GM19438 (cell line): Measurements from ENCODE around the gene MRPS33.
"Not testable (repeated sequence)": the region's sequence is repeated elsewhere in the genome, so short reads cannot be mapped to it uniquely, and the experiment has no call there.

Source experiments
- ATAC-seq: cut with Tn5 transposase; IDR thresholded peaks from one replicate; pipeline ENCODE4 v1.9.1; 2021; ENCODE audit warnings: low read depth; ENCODE audit not compliant: unreplicated experiment

MRPS33 gene

DNA sequence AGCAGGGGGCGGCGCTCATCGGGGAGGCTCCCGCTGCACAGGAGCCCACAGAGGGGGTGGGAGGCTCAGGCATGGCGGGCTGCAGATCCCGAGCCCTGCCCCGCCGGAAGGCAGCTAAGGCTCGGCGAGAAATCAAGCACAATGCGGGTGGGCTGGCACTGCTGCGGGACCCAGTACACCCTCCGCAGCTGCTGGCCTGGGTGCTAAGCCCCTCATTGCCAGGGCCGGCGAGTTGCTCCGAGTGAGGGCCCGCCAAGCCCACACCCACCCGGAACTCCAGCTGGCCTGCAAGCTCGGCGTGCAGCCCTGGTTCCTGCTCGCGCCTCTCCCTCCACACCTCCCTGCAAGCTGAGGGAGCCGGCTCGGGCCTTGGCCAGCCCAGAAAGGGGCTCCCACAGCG lies 57.8 kb downstream of the MRPS33 start:
- not testable (repeated sequence) for ATAC-seq
